DMS153 treated with DMSO at 0.1 percent for 48 hours (cell line): ENCODE results near the gene ORMDL2.
"Not testable (repeated sequence)": the region's sequence is repeated elsewhere in the genome, so short reads cannot be mapped to it uniquely, and the experiment has no call there.

ENCODE experiments used
- DNase-seq: peaks from one replicate; lab custom pipeline; 2025; ENCODE audit not compliant: unreplicated experiment; lab: John Stamatoyannopoulos, UW

Gene ORMDL2

DNA sequence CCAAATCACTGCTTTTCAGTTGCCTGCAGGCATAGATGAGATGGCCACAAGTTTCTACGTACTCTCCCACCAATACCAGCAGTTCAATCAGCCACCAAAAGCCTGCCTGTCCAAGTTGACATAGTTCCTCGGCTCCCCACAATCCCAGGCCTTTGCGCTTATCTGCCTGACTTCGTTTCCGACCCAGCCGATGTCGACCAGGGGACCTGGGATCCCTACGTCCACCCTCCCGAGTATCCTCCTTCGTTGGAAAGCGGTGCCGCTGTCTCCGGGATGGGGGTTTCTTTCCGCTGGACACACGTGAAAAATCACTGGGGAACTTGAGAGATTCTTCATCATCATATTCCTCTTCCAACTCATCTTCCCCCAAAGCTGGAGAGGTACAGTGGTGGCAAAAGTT, 10.0 kb downstream of the ORMDL2 start:
- DNase-seq, result no peak

- no peak for DNase-seq
These were observed 10.5 kb downstream of the ORMDL2 start for GRCh38 chr12:55828357-55828756.

- peak; percentile 2 for DNase-seq
These were observed 12.2 kb downstream of the ORMDL2 start for GRCh38 chr12:55829967-55830600.

DNA sequence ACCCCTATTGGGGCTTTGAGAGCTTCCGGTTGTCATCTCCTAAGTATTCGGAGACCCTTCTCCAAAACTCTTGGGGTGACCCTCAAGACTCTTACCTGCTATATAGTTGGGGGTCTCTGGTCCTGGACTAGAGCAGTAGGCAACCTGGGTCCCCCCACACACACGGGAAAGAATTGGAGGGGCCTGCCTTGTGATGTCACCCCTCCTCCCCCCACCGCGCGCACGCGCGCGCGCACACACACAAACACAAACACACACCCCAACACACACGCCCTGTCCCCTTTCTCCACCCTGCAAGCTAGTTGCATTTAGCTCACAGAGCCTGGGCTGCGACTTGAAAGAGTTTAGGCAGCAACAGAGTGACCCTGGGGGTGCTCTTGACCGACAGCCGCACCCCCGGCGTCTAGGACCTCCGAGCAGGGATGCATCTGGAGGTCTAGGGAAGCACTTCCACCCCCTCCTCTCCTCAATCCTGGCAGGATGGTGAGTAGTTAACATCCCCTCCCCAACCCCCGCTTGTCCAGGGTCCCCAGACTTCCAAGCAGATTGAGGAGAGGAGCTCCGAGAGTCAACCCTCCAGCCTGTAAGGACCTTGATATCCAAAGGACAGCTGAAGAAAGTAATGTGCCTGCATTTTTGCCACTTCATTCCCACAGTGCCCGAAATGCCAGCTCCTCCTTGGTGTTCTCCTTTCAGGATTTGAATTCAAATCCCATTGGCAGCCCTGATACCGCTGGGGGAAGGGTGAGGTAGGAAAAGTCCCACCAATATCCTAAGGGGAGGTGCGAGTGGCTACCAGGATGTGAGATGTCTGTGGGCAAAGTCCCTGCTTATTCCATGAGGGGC, 13.0 kb downstream of the ORMDL2 start:
- DNase-seq, result no peak

DNA sequence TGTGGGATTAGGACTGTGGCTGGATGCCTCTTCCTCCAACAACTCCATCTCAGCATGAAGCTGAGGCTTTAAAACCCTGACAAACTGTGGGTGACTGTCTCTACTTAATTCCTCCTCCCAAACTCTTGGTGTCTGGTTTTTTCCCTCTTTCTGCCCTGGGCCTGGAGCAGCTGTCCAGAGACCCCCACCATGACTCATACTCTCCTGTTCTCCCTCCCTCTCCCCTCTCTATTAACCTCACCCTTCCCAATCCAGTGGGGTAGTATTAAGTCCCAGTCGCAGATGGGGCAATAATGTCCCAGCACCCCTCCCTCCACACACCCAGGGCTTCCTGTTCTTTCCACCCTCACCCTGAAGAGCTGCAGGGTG, 13.6 kb downstream of the ORMDL2 start:
- no peak for DNase-seq

GRCh38 chr12:55833056-55833455, 15.2 kb downstream of the ORMDL2 start:
- no peak for DNase-seq

GRCh38 chr12:55834400-55834799, 16.6 kb downstream of the ORMDL2 start:
- not testable (repeated sequence) for DNase-seq

DNA sequence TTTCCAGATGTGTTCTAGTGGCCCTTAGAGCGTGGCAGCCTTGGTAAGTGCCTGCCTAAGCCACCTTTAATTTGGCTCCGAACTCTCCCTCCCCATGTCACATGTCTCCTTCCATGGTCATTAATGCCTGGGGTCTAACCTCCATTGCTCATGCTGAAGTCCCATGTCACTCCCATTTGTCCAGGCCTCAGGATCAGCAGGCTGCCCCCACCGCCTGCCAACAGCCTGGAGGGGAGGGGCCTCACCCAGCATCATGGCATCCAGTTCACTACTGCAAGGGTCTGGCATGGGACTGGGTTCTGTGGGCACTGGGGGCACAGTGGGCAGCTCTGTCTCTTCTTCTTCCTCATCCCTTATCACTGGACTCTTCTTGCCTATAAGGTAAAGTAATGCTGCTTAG, 20.5 kb downstream of the ORMDL2 start:
- no peak for DNase-seq

GRCh38 chr12:55839345-55840140, 21.7 kb downstream of the ORMDL2 start:
- DNase-seq, result no peak

GRCh38 chr12:55840581-55841351, 22.9 kb downstream of the ORMDL2 start:
- no peak for DNase-seq

DNA sequence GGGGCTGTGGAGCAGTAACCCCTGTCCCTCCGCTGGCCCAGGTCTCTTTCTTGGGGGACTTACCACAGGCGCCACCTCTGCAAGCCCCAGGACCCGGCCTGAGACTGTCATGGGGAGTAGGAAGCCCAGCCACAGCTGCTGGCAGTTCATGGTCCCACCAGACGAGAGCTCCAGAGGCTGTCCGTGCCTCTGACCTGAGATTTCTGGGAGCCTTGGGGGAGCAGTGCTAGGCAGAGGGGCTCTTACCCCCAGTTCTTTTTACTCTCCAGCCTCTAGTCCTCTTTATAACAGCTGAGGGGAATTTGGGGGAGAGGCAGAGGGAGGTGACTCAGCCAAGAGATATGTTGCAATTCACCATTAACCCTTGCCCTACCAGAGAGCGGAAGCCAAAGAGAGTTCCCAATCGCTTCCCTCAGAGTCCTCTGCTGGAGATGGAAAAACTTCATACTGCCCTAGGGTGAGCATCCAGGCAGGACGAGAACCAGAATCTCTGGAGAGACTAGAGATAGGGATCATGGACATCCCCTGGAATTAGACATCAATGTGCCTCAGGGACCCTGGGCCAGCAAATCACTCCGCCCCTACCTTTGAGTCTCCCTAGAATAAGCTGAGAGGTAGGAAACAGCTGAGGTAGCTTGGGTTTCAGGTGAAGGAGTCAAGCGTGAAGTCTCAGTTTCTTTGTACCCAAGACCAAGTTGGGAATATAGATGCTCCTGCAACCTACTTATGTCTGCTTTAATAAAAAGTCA, 25.0 kb downstream of the ORMDL2 start, which contains the start of gene MMP19:
Gene MMP19, minus strand, starts transcription at position 256 of the 749 bp plus-strand sequence. Its CDS starts 106 bp downstream, at position 150.
- DNase-seq, result no peak

DNA sequence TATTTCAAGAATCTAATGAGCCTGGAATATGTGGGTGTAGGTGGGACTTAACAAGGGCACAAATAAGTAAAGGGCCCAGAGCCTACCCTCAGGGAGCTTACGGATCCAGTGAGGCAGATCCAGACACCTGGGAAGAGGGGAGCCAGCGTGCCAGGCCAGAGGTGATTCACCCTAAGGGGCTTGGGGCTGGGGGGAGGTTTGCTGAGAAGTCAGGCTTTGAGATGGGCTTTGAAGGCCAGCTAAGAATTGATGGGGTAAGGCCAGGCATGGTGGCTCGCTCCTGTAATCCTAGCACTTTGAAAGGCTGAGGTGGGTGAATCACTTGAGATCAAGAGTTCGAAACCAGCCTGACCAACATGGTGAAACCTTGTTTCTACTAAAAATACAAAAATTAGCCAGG, 25.6 kb downstream of the ORMDL2 start:
- no peak for DNase-seq

GRCh38 chr12:55844961-55845360, 27.1 kb downstream of the ORMDL2 start:
- DNase-seq, result no peak

GRCh38 chr12:55845361-55845760, 27.5 kb downstream of the ORMDL2 start:
- DNase-seq, result no peak

DNA sequence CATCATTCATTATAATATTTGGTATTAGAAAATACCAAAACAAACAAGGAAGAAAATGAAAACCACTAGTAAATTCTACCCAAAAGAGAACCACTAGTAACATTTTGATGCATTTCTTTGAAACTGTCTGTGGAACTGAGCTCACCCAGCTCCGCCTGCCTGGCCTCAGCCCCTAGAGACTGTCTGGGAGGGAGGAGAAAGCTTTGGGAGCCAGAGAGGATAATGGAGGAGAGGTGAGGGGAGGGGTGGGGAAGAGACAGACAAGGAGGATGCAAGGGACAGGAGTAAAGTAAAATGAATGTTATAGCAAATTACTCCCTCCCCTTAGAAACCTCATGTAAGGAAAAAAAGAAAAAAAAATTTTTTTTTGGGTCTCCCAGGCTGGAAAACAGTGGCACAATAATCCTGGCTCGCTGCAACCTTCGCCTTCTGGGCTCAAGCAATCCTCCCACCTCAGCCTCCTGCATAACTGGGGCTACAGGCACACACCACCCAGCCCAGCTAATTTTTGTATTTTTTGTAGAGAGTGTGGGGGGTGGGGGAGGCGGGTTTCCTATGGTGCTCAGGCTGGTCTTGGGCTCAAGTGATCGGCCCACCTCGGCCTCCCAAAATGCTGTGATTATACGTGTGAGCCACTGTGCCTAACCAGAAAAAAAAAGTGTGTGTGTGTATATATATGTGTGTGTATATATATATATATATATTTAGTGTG, 28.1 kb downstream of the ORMDL2 start:
- DNase-seq, result no peak

- DNase-seq, result no peak
These were observed 29.2 kb downstream of the ORMDL2 start for GRCh38 chr12:55847033-55847432.

DNA sequence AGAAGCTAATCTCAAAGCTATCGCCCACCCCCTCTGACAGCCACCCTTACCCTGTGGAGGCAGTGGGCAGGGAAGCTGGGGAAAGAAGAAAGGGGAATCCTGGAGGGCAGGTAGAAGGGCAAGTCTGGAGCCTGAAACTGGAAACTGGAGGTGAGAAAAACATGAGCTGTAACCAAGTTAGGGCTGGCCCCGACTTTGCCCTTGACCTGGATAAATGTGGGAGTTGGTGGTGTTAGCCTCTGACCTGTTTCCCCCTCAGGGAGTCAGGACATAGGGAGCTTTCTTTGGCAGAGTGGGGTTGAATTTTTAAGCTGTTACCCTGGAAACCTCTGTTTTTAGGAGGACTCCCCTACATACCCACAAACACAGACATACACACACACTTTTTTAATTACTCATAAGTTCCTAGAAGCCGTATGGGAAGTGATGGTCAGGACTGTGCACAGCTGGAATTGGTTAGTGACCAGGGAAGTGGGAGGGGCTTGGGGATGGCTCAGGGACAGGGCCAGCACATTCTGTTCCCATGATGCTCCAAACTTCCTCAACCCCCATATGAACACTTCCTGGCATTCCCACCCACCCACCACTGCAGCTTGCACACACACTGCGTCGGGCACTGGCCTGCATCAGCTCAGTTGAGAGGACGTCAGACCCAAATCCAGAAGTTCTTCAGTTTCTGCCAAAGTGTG, 29.9 kb downstream of the ORMDL2 start:
- no peak for DNase-seq

DNA sequence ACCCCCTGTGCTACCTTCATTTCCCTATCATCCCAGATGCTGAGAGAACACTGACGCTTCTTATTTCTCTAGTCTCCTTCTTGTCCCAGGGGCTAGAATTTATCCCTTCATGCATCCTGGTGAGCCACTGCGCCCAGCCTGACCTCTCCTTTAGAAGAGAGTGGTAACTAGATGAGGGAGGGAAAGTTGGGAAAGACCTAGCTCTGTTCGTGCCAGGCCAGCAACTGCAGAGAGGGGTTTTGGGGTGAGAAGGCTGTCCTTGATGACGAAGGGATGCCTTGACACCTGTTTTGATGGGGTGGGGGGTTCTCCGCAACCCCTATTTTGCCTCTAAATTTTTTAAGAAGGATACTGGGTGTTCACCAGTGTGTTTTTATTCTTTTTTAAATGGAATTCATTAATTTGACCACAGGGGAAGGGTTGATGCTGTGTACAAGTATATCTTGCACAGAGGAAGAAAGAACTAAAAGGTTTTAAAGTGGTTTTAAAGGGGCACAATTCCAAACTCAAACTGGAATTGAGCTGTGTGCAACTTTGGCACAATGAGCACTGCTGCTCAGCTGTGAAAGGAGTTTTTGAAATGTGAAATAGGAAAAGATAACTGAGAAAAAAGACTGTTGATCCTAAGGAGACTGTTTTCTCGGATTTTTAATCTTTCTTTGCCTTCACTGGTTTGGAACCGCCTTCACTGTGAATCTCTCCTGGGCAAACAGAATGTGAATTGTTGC, 31.9 kb downstream of the ORMDL2 start:
- no peak for DNase-seq
